ENCODE measurements around the gene SERPIND1. TPM values are rescaled to one million over a fixed set of nuclear protein-coding genes. Genes with fewer than 3 reads are reported as not detected.

The SERPIND1 gene
- total and polyA plus RNA-seq, 2 of the 8 experiments (the other 6 are each of a cell fraction or from before 2014, with no cell fraction given) = not detected

- Histone ChIP-seq H4K91ac (replicated peaks; ENCODE audit: insufficient read length, low read length) (no peak overlapping the region), H2BK15ac (ENCODE audit: low read length) (no peak overlapping the region), H3K36me3 (ENCODE audit: control insufficient read depth in 2 of 4, insufficient read depth in 4 of 4, low read length in 3 of 4) (no peaks in the 10 kb centered on the region), H3K27ac (ENCODE audit: low read depth, low read length) (no peak overlapping the region), H3K4me1 (replicated peaks in 1 of 4; ENCODE audit: control insufficient read depth in 3 of 4, insufficient read depth in 4 of 4, low read length in 3 of 4) (peaks cover 3 to 11% (median 6%) of the 10 kb centered on the region in 4 experiments; a peak in 4 of 7 replicates), H4K20me1 (replicated peaks in 1 of 2; ENCODE audit: control insufficient read depth in 1 of 2, insufficient read depth in 2 of 2, low read length in 2 of 2) (peaks cover 0 to 4% of the 10 kb centered on the region in 2 experiments), H3K4me2 (ENCODE audit: insufficient read depth in 1 of 2, low read depth in 2 of 2, low read length in 2 of 2) (no peak overlapping the region), H2AK5ac (ENCODE audit: low read depth, low read length) (peak overlapping the region; percentile 45; the same call in 1 of the 2 replicates), H3K27me3 (replicated peaks in 1 of 4; ENCODE audit: control insufficient read depth in 3 of 4, extremely low read depth in 1 of 4, insufficient read depth in 3 of 4, low read length in 3 of 4) (no peaks in the 10 kb centered on the region), H3K9me3 (ENCODE audit: insufficient read depth in 2 of 2, low read depth in 1 of 2, low read length in 1 of 2) (no peaks in the 10 kb centered on the region), H2AFZ (ENCODE audit: low read length) (no peak overlapping the region), H4K5ac (ENCODE audit: insufficient read length, low read depth, low read length) (no peak overlapping the region), H2BK5ac (ENCODE audit: low read depth, low read length) (no peak overlapping the region), H3K23me2 (ENCODE audit: low read depth, low read length) (no peaks in the 10 kb centered on the region), H3K79me1 (ENCODE audit: low read depth, low read length) (no peaks in the 10 kb centered on the region), H3K4me3 (ENCODE audit: extremely low read depth in 1 of 4, insufficient read depth in 2 of 4, low read depth in 3 of 4, low read length in 4 of 4) (no peak overlapping the region), H3K23ac (ENCODE audit: insufficient read length) (no peak overlapping the region), H3K56ac (replicated peaks; ENCODE audit: insufficient read length, low read depth, low read length) (no peak overlapping the region), H3K14ac (ENCODE audit: insufficient read length) (no peak overlapping the region), H3K9ac (replicated peaks in 1 of 4; ENCODE audit: extremely low read depth in 1 of 4, low read depth in 3 of 4, low read length in 3 of 4) (no peak overlapping the region; a peak in 1 of 7 replicates), H3K18ac (ENCODE audit: extremely low read depth, low read length) (no peak overlapping the region), H4K8ac (ENCODE audit: extremely low read depth, insufficient read depth, low read length) (no peak overlapping the region), H3K4ac (replicated peaks; ENCODE audit: insufficient read length, low read depth, low read length) (no peak overlapping the region), H2BK120ac (replicated peaks; ENCODE audit: low read depth, low read length) (no peak overlapping the region), H3K79me2 (ENCODE audit: control insufficient read depth in 1 of 2, insufficient read depth in 2 of 2, low read length in 2 of 2) (no peaks in the 10 kb centered on the region), H2BK12ac (ENCODE audit: low read depth, low read length) (no peak overlapping the region), H2BK20ac (ENCODE audit: low read length) (no peak overlapping the region)
- CTCF ChIA-PET (ENCODE audit: partially characterized antibody) = interaction anchor here (1.0 to 2.0 kb wide), 5 partner anchors 9 to 38 kb away, joined by 3 to 10 read pairs (median 5); no protein-coding TSS in a partner anchor
- WGBS, 2 experiments (ENCODE audit: extremely low coverage in 1 of 2, insufficient coverage in 1 of 2, insufficient read length in 1 of 2, insufficient replicate concordance in 2 of 2, low coverage in 1 of 2, low lambda C conversion rate in 2 of 2, missing lambda C conversion rate in 1 of 2) = 89% methylated on average over 5 of the region's 5 CpGs; no CpG with 5 or more reads in 1 of the 2 experiments
- DNase-seq (ENCODE audit: low read depth in 1 of 2, low spot score in 2 of 2) (no peak), FAIRE-seq (no peak)
- no peak for TF ChIP-seq CTBP2 (IDR thresholded peaks at IDR 0.05; ENCODE audit: borderline replicate concordance, insufficient read depth, insufficient read length, low read length)
- TF ChIP-seq RNF2 (IDR thresholded peaks at IDR 0.05; ENCODE audit: borderline replicate concordance, low read depth, low read length, missing control alignments, poor library complexity, severe bottlenecking) = no peak
- TF ChIP-seq CHD1 (IDR thresholded peaks at IDR 0.05; ENCODE audit: low read depth, low read length) = no peak
- no peak for TF ChIP-seq USF2 (IDR thresholded peaks at IDR 0.05; ENCODE audit: low read length)
- TF ChIP-seq HDAC6 (IDR thresholded peaks at IDR 0.05; ENCODE audit: low read depth, low read length) = no peak
- no peak for TF ChIP-seq JUN (IDR thresholded peaks at IDR 0.05; ENCODE audit: low read depth, low read length)
- TF ChIP-seq MAX (IDR thresholded peaks at IDR 0.05) = no peak
- POLR2A ChIA-PET (ENCODE audit: partially characterized antibody) = no interaction called here
These were observed 5.9 kb downstream of the SERPIND1 start for GRCh38 chr22:20779818-20780158.

Data from H1 (cell line).